K562 (cell line): ENCODE measurements around the gene CREB5. TPM values are rescaled to one million over a fixed set of nuclear protein-coding genes. Genes with fewer than 3 reads are reported as not detected.

ENCODE experiments used
- ATAC-seq: fragments of 200-7000 bp; cut with Tn5 transposase; 3 replicates; pipeline ENCODE4 v1.9.1; 2020; ENCODE audit warnings: moderate library complexity
- BruUV-seq: library from RNA; stranded (reverse); fragments of 400-500 nt; replicated peaks from 2 replicates; lab custom pipeline; 2021; lab: Mats Ljungman, UMichigan
- CTCF ChIA-PET: fragments of 300-600 bp; formaldehyde crosslinking; extraction: SDS; loops from one replicate; lab custom pipeline; 2021; ENCODE audit warnings: low intra/inter-chr PET ratio; lab: Yijun Ruan, JAX
- POLR2A ChIA-PET: fragments of 300-600, 350-650 bp; sonication (Branson Sonifier 250); formaldehyde crosslinking; extraction: SDS; loops from one replicate; lab custom pipeline; 2021; ENCODE audit warnings: antibody characterized with exemption, inconsistent platforms; lab: Yijun Ruan, JAX
- DNase-seq, 4 experiments: peaks; one replicate each; pipeline versions ENCODE4 v3.0.0 to v3.0.0-alpha.2; 2011 to 2018; ENCODE audit warnings: low spot score in 3 of 4, mixed read lengths in 3 of 4; ENCODE audit errors: extremely low read depth in 1 of 4
- FAIRE-seq: peaks from 2 replicates; lab custom pipeline; 2011; peaks lifted over from hg19 to GRCh38; lab: Jason Lieb, UNC
- H2AFZ ChIP-seq: 2 replicates; pipeline ENCODE4 v1.6.0; 2011; ENCODE audit warnings: low read depth, low read length, control low read depth, inconsistent platforms
- H3K27ac ChIP-seq: fragments of 200-600 bp; 3 replicates; pipeline ENCODE4 v1.8.0; 2011; ENCODE audit warnings: low read depth, mild to moderate bottlenecking, control low read depth, inconsistent platforms, low read length, moderate library complexity, mixed read lengths; ENCODE audit errors: extremely low read depth
- H3K27me3 ChIP-seq, 2 experiments: fragments of 300-600 bp in 1 of 2; 2 replicates in 1 of 2; 3 replicates in 1 of 2; pipeline versions ENCODE4 v1.6.0 to v1.8.0; 2011; ENCODE audit warnings: inconsistent platforms in 2 of 2, low read length in 2 of 2, mild to moderate bottlenecking in 1 of 2, mixed read lengths in 1 of 2, moderate library complexity in 1 of 2; ENCODE audit not compliant: control insufficient read depth in 2 of 2, insufficient read depth in 2 of 2
- H3K36me3 ChIP-seq: fragments of 300-600 bp; 3 replicates; pipeline ENCODE4 v1.8.0; 2011; ENCODE audit warnings: mild to moderate bottlenecking, low read length, inconsistent platforms; ENCODE audit not compliant: control insufficient read depth, insufficient read depth
- H3K4me1 ChIP-seq, 2 experiments: fragments of 200-600 bp in 1 of 2; replicated peaks in 1 of 2; 2 replicates in 1 of 2; 3 replicates in 1 of 2; pipeline versions ENCODE4 v1.5.1 to v1.8.0; 2011; ENCODE audit warnings: inconsistent platforms in 2 of 2, low read length in 2 of 2, mild to moderate bottlenecking in 1 of 2, mixed read lengths in 1 of 2, moderate library complexity in 1 of 2; ENCODE audit not compliant: control insufficient read depth in 2 of 2, insufficient read depth in 2 of 2
- H3K4me2 ChIP-seq: 2 replicates; pipeline ENCODE4 v1.6.1; 2011; ENCODE audit warnings: low read length, control low read depth, inconsistent platforms, mixed read lengths; ENCODE audit not compliant: insufficient read depth
- H3K4me3 ChIP-seq: fragments of 200-600 bp; sonication (generic), shearing (Covaris generic); 2 replicates; pipeline ENCODE4 v1.5.1; 2016; ENCODE audit warnings: control low read depth, inconsistent platforms
- H3K79me2 ChIP-seq: fragments of 200-600 bp; 3 replicates; pipeline ENCODE4 v1.8.0; 2011; ENCODE audit warnings: low read length, inconsistent platforms; ENCODE audit not compliant: control insufficient read depth, insufficient read depth
- H3K9ac ChIP-seq, 2 experiments: 2 replicates each; pipeline versions ENCODE4 v1.6.0 to v1.6.1; 2011; ENCODE audit warnings: low read depth in 2 of 2, low read length in 2 of 2, control low read depth in 1 of 2, inconsistent platforms in 1 of 2, mild to moderate bottlenecking in 1 of 2, mixed read lengths in 1 of 2; ENCODE audit not compliant: insufficient read depth in 1 of 2
- H3K9me1 ChIP-seq: one replicate; pipeline ENCODE4 v1.6.0; 2011; ENCODE audit warnings: inconsistent platforms, mild to moderate bottlenecking, low read length, moderate library complexity; ENCODE audit not compliant: control insufficient read depth, insufficient read depth
- H3K9me3 ChIP-seq: replicated peaks from 2 replicates; pipeline ENCODE4 v1.5.1; 2011; ENCODE audit warnings: low read depth, low read length, inconsistent platforms; ENCODE audit not compliant: control insufficient read depth, insufficient read depth
- H4K20me1 ChIP-seq: replicated peaks from 2 replicates; pipeline ENCODE4 v1.6.1; 2011; ENCODE audit warnings: low read length, inconsistent platforms, mixed read lengths; ENCODE audit not compliant: control insufficient read depth, insufficient read depth
- BRF1 ChIP-seq: IDR thresholded peaks from 3 replicates; pipeline ENCODE4 v1.6.1; 2011; ENCODE audit warnings: borderline replicate concordance, mild to moderate bottlenecking; ENCODE audit not compliant: insufficient read length; ENCODE audit errors: extremely low read depth
- C11orf30 ChIP-seq: fragments of 450-650 bp; IDR thresholded peaks from 2 replicates; pipeline ENCODE4 v1.6.1; 2016; ENCODE audit warnings: low read depth, mild to moderate bottlenecking
- CHD2 ChIP-seq: IDR thresholded peaks from 2 replicates; pipeline ENCODE4 v1.6.1; 2011; ENCODE audit warnings: low read depth, low read length
- DPF2 ChIP-seq: fragments of 450-650 bp; IDR thresholded peaks from 2 replicates; pipeline ENCODE4 v1.6.1; 2016
- FOXJ2 ChIP-seq: fragments of 200-800 bp; sonication (Bioruptor generic); IDR thresholded peaks from 2 replicates; pipeline ENCODE4 v1.6.1; 2016; ENCODE audit warnings: missing genetic modification characterization, missing compliant biosample characterization
- HDAC2 ChIP-seq: fragments of 450-650 bp; IDR thresholded peaks from 2 replicates; pipeline ENCODE4 v1.6.1; 2016; ENCODE audit warnings: mild to moderate bottlenecking
- POU5F1 ChIP-seq: fragments of 150-350 bp; IDR thresholded peaks from 2 replicates; pipeline ENCODE4 v1.6.1; 2014; ENCODE audit warnings: borderline replicate concordance, low read length, low read depth, mild to moderate bottlenecking; ENCODE audit not compliant: partially characterized antibody
- PTRF ChIP-seq: fragments of 450-650 bp; IDR thresholded peaks from 2 replicates; pipeline ENCODE4 v1.6.1; 2016; ENCODE audit warnings: mild to moderate bottlenecking, missing genetic modification characterization, missing compliant biosample characterization
- RBBP5 ChIP-seq: fragments of 200-600 bp; sonication (generic); IDR thresholded peaks from 2 replicates; pipeline ENCODE4 v1.6.1; 2012; ENCODE audit warnings: borderline replicate concordance, mild to moderate bottlenecking, low read length, control low read depth, inconsistent platforms; ENCODE audit not compliant: insufficient read depth, poor library complexity, severe bottlenecking
- SIN3B ChIP-seq: fragments of 450-650 bp; IDR thresholded peaks from 2 replicates; pipeline ENCODE4 v1.6.1; 2017; ENCODE audit warnings: low read depth, mild to moderate bottlenecking, moderate library complexity
- SRSF7 ChIP-seq: fragments of 200-400 bp; formaldehyde crosslinking; optimal IDR thresholded peaks from 2 replicates; pipeline ENCODE3; 2017; ENCODE audit warnings: mild to moderate bottlenecking, low read depth, low read length
- ZNF143 ChIP-seq: sonication (generic); formaldehyde crosslinking; IDR thresholded peaks from 2 replicates; pipeline ENCODE4 v1.9.0; 2022; ENCODE audit warnings: mild to moderate bottlenecking, missing genetic modification reagents
- ZNF263 ChIP-seq: sonication (generic); formaldehyde crosslinking; IDR thresholded peaks from 2 replicates; pipeline ENCODE4 v1.8.0; 2022; ENCODE audit warnings: mild to moderate bottlenecking, missing genetic modification reagents, borderline replicate concordance
- ZNF75A ChIP-seq: fragments of 450-650 bp; formaldehyde crosslinking; IDR thresholded peaks from 2 replicates; pipeline ENCODE4 v1.4.0; 2020; ENCODE audit warnings: mild to moderate bottlenecking
- ZNF77 ChIP-seq: fragments of 250-450 bp; sonication (Bioruptor Pico); IDR thresholded peaks from 2 replicates; pipeline ENCODE4 v1.5.0; 2020
- WGBS: fragments of 100-300 bp; shearing (Covaris generic); methylation state at CpG from one replicate; pipeline ENCODE4 v1.1.6; 2016; ENCODE audit warnings: low coverage, mixed read lengths; ENCODE audit not compliant: insufficient coverage; ENCODE audit errors: missing lambda C conversion rate; 5-methylcytosine and 5-hydroxymethylcytosine counted together
- in situ Hi-C: fragments of 300-500 bp; cut with MboI; formaldehyde crosslinking; loops from 4 replicates; pipeline ENCODE4 v1.15.0; 2018; ENCODE audit warnings: inconsistent platforms, mixed read lengths
- intact Hi-C: fragments of 100-400 bp; cut with micrococcal nuclease; formaldehyde crosslinking; loops from 2 replicates; pipeline ENCODE4 v1.14.2; 2022
- polyA plus RNA-seq, 8 experiments: library from polyadenylated mRNA; depleted of rRNA in 4 of 8; stranded (reverse) in 5 of 8; unstranded in 3 of 8; fragments of >200 nt; fragmentation: Nextera tagmentation in 2 of 8; fragmentation: Illumina TruSeq in 1 of 8; extraction: Ambion mirVana in 2 of 8; extraction: Trizol in 1 of 8; gene quantifications; 2 replicates each; pipeline versions ENCODE4 v1.2.1 to v1.2.3, GENCODE V29; 2011 to 2014; ENCODE audit warnings: inconsistent platforms in 1 of 8, missing spikeins in 1 of 8
- total RNA-seq, 7 experiments: library from RNA; depleted of rRNA in 6 of 7; stranded (reverse); fragments of >200 nt in 6 of 7; fragmentation: Illumina TruSeq in 2 of 7; extraction: Trizol in 2 of 7; gene quantifications; 2 replicates each; pipeline versions ENCODE4 v1.2.1 to v1.2.3, GENCODE V29; 2011 to 2021; ENCODE audit warnings: low replicate concordance in 1 of 7
- TF ChIP-seq, protein P1 (sequence below): sonication (generic); formaldehyde crosslinking; IDR thresholded peaks from 2 replicates; pipeline ENCODE4 v1.9.0; 2022; ENCODE audit warnings: mild to moderate bottlenecking, missing genetic modification reagents
- TF ChIP-seq, protein P2 (sequence below): fragments of 450-650 bp; formaldehyde crosslinking; IDR thresholded peaks from 2 replicates; pipeline ENCODE4 v1.4.0; 2020; ENCODE audit warnings: mild to moderate bottlenecking, moderate library complexity
- TF ChIP-seq, protein P3 (sequence below): fragments of 450-650 bp; conservative IDR thresholded peaks from 2 replicates; pipeline ENCODE4 v1.6.1; 2016; ENCODE audit warnings: missing genetic modification characterization, low read depth, mild to moderate bottlenecking, missing compliant biosample characterization, moderate library complexity

Gene CREB5
- total and polyA plus RNA-seq, 9 of the 15 experiments (the other 6 are each of a cell fraction or from before 2014, with no cell fraction given): 0.33 to 6.4 (median 1.8) TPM

DNA sequence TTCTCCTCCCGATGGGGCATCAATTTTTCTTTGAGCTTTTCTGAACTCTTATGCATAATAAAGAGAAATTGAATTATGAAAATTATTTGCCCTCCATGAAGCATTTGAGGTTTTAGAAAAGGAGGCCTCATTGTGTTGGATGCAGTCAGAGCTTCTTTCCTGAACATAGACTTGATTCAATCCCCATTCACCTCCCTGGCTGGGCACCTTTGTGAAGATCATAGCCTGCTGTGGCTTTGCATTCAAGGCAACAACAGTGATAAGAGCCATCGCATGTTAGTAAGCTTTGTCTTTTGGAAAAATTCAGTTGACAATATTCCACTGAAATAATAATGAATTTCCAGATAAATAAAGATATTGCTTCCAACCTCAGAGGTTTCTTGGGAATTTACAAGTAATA, 458.8 kb downstream of the CREB5 start:
- WGBS: 0% methylated on average over 2 of the region's 2 CpGs
- no peak overlapping the region for H3K27ac ChIP-seq
- H3K9ac ChIP-seq: no peak overlapping the region
- no peaks in the 10 kb centered on the region for H3K4me1 ChIP-seq
- no peaks in the 10 kb centered on the region for H3K9me3 ChIP-seq
- no peaks in the 10 kb centered on the region for H3K79me2 ChIP-seq
- H3K9me1 ChIP-seq: no peaks in the 10 kb centered on the region
- no peak overlapping the region for H2AFZ ChIP-seq
- no peak for FAIRE-seq
- no TSS peak for BruUV-seq
- no peaks in the 10 kb centered on the region for H4K20me1 ChIP-seq
- no peak for DNase-seq
- in situ Hi-C loops (no loop called here), intact Hi-C loops (no loop called here)
- H3K4me2 ChIP-seq: no peak overlapping the region
- no peak for ATAC-seq
- ChIA-PET POLR2A (no interaction called here), CTCF (no interaction called here)
- H3K36me3 ChIP-seq: no peaks in the 10 kb centered on the region
- no peaks in the 10 kb centered on the region for H3K27me3 ChIP-seq
- H3K4me3 ChIP-seq: no peak overlapping the region
- TF ChIP-seq SRSF7 (no peak), HDAC2 (no peak), PTRF (tag) (no peak), BRF1 (no peak), C11orf30 (no peak), FOXJ2 (tag) (no peak), DPF2 (no peak), ZNF75A (CRISPR knock-in tag) (no peak), ZNF143 (CRISPR knock-in tag) (no peak), SIN3B (no peak), CHD2 (no peak), POU5F1 (no peak), RBBP5 (no peak), ZNF77 (CRISPR knock-in tag) (no peak), ZNF263 (CRISPR knock-in tag) (no peak)
- TF ChIP-seq, protein P1, sequence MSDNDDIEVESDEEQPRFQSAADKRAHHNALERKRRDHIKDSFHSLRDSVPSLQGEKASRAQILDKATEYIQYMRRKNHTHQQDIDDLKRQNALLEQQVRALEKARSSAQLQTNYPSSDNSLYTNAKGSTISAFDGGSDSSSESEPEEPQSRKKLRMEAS (CRISPR knock-in tag): no peak
- TF ChIP-seq, protein P2, sequence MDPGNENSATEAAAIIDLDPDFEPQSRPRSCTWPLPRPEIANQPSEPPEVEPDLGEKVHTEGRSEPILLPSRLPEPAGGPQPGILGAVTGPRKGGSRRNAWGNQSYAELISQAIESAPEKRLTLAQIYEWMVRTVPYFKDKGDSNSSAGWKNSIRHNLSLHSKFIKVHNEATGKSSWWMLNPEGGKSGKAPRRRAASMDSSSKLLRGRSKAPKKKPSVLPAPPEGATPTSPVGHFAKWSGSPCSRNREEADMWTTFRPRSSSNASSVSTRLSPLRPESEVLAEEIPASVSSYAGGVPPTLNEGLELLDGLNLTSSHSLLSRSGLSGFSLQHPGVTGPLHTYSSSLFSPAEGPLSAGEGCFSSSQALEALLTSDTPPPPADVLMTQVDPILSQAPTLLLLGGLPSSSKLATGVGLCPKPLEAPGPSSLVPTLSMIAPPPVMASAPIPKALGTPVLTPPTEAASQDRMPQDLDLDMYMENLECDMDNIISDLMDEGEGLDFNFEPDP (CRISPR knock-in tag): no peak
- TF ChIP-seq, protein P3, sequence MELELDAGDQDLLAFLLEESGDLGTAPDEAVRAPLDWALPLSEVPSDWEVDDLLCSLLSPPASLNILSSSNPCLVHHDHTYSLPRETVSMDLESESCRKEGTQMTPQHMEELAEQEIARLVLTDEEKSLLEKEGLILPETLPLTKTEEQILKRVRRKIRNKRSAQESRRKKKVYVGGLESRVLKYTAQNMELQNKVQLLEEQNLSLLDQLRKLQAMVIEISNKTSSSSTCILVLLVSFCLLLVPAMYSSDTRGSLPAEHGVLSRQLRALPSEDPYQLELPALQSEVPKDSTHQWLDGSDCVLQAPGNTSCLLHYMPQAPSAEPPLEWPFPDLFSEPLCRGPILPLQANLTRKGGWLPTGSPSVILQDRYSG (tag): no peak
